Measurements from ENCODE around the gene SCAI.
A peak's percentile ranks its signal among the peaks of the same experiment; 100 is the strongest.

SCAI gene

GRCh38 chr9:125153712-125154367 is 10.5 kb upstream of the SCAI start:
- H3K36me3 ChIP-seq (ENCODE audit: control insufficient read depth, insufficient read depth, low read length): peaks cover 8% of the 10 kb centered on the region
- TF ChIP-seq, protein P1, sequence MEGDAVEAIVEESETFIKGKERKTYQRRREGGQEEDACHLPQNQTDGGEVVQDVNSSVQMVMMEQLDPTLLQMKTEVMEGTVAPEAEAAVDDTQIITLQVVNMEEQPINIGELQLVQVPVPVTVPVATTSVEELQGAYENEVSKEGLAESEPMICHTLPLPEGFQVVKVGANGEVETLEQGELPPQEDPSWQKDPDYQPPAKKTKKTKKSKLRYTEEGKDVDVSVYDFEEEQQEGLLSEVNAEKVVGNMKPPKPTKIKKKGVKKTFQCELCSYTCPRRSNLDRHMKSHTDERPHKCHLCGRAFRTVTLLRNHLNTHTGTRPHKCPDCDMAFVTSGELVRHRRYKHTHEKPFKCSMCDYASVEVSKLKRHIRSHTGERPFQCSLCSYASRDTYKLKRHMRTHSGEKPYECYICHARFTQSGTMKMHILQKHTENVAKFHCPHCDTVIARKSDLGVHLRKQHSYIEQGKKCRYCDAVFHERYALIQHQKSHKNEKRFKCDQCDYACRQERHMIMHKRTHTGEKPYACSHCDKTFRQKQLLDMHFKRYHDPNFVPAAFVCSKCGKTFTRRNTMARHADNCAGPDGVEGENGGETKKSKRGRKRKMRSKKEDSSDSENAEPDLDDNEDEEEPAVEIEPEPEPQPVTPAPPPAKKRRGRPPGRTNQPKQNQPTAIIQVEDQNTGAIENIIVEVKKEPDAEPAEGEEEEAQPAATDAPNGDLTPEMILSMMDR (IDR thresholded peaks at IDR 0.05; ENCODE audit: insufficient read depth, low read length, poor library complexity, severe bottlenecking): no peak
- H3K4me3 ChIP-seq (replicated peaks; ENCODE audit: low read depth, low read length): no peak overlapping the region
- no peaks in the 10 kb centered on the region for H3K27me3 ChIP-seq (replicated peaks; ENCODE audit: control insufficient read depth, insufficient read depth, low read length)
- no peak for DNase-seq (ENCODE audit: extremely low read depth, insufficient read length)

- Histone ChIP-seq H3K27me3 (replicated peaks; ENCODE audit: control insufficient read depth, insufficient read depth, low read length) (no peaks in the 10 kb centered on the region), H3K4me3 (replicated peaks; ENCODE audit: low read depth, low read length) (no peak overlapping the region), H3K36me3 (ENCODE audit: control insufficient read depth, insufficient read depth, low read length) (peaks cover 8% of the 10 kb centered on the region)
- DNase-seq (ENCODE audit: extremely low read depth, insufficient read length): no peak
- TF ChIP-seq, protein P1 (IDR thresholded peaks at IDR 0.05; ENCODE audit: insufficient read depth, low read length, poor library complexity, severe bottlenecking): no peak
These were observed 8.4 kb upstream of the SCAI start for GRCh38 chr9:125151730-125152129.

- no peak overlapping the region for H3K4me3 ChIP-seq (replicated peaks; ENCODE audit: low read depth, low read length)
- peaks cover 8% of the 10 kb centered on the region for H3K36me3 ChIP-seq (ENCODE audit: control insufficient read depth, insufficient read depth, low read length)
- TF ChIP-seq, protein P1 (IDR thresholded peaks at IDR 0.05; ENCODE audit: insufficient read depth, low read length, poor library complexity, severe bottlenecking): no peak
- DNase-seq (ENCODE audit: extremely low read depth, insufficient read length): no peak
- no peaks in the 10 kb centered on the region for H3K27me3 ChIP-seq (replicated peaks; ENCODE audit: control insufficient read depth, insufficient read depth, low read length)
These were observed 7.3 kb upstream of the SCAI start for GRCh38 chr9:125150349-125151245.

DNA sequence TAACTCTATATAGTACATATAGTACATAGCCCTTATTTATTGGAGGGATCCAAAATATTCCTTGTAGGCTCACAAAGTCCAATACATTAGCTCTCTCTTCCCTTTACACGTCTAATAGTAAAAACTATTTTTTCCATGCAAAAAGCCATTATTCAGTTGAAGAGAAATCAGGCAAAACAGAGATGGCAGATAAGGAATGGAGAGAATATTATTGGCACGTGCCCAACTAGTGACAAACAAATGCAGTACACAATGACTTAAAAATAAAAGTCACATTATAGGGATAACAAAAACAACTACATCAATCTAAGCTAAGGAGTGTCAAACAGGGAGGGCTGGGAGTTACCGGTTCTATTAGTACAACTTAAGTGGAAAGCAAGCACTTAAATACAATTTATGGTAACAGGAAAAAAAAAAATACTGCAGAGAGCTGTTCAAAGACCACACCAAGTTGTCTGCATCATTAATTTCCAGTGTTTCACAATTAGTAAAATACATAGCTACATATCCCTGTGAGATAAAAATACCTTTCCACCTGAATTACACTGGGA is 4.1 kb upstream of the SCAI start:
- no peak for DNase-seq (ENCODE audit: extremely low read depth, insufficient read length)
- peaks cover 3% of the 10 kb centered on the region for H3K36me3 ChIP-seq (ENCODE audit: control insufficient read depth, insufficient read depth, low read length)
- TF ChIP-seq, protein P1 (IDR thresholded peaks at IDR 0.05; ENCODE audit: insufficient read depth, low read length, poor library complexity, severe bottlenecking): no peak
- H3K27me3 ChIP-seq (replicated peaks; ENCODE audit: control insufficient read depth, insufficient read depth, low read length): no peaks in the 10 kb centered on the region
- H3K4me3 ChIP-seq (replicated peaks; ENCODE audit: low read depth, low read length): no peak overlapping the region

- H3K36me3 ChIP-seq (ENCODE audit: control insufficient read depth, insufficient read depth, low read length): peaks cover 3% of the 10 kb centered on the region
- TF ChIP-seq, protein P1 (IDR thresholded peaks at IDR 0.05; ENCODE audit: insufficient read depth, low read length, poor library complexity, severe bottlenecking): no peak
- DNase-seq (ENCODE audit: extremely low read depth, insufficient read length): peak; percentile 22
- H3K27me3 ChIP-seq (replicated peaks; ENCODE audit: control insufficient read depth, insufficient read depth, low read length): no peaks in the 10 kb centered on the region
- no peak overlapping the region for H3K4me3 ChIP-seq (replicated peaks; ENCODE audit: low read depth, low read length)
These were observed 2.9 kb upstream of the SCAI start for GRCh38 chr9:125146247-125146646.

All from GM06990 (cell line).